Epithelial cell of proximal tubule (primary cell): ENCODE measurements around the gene PRR5L. TPM values are rescaled to one million over a fixed set of nuclear protein-coding genes. Genes with fewer than 3 reads are reported as not detected.

ENCODE experiments used
- DNase-seq: peaks from one replicate; pipeline ENCODE4 v3.0.0-alpha.2; 2011; ENCODE audit warnings: low read depth
- H3K4me3 ChIP-seq: 2 replicates; pipeline ENCODE4 v1.5.1; 2011; ENCODE audit warnings: low read depth, mild to moderate bottlenecking, low read length
- CTCF ChIP-seq: conservative IDR thresholded peaks from 2 replicates; pipeline ENCODE4 v1.5.1; 2012; ENCODE audit warnings: low read depth, mild to moderate bottlenecking, low read length
- total RNA-seq: library from RNA; depleted of rRNA; stranded (reverse); fragments of >200 nt; gene quantifications from 2 replicates; pipeline ENCODE4 v1.2.3, GENCODE V29; 2015

Gene PRR5L
- total RNA-seq, 1 donor from 2014 or later: 5.9 TPM

GRCh38 chr11:36346562-36347383 lies 50.7 kb downstream of the PRR5L start:
- no peak for DNase-seq
- TF ChIP-seq CTCF: no peak
- H3K4me3 ChIP-seq: no peak overlapping the region

- no peak for DNase-seq
- no peak for TF ChIP-seq CTCF
- no peak overlapping the region for H3K4me3 ChIP-seq
Measured at GRCh38 chr11:36347384-36347906, 51.4 kb downstream of the PRR5L start.

GRCh38 chr11:36349351-36350136 lies 53.5 kb downstream of the PRR5L start:
- DNase-seq: no peak
- H3K4me3 ChIP-seq: no peak overlapping the region
- TF ChIP-seq CTCF: no peak

- H3K4me3 ChIP-seq: no peak overlapping the region
- TF ChIP-seq CTCF: no peak
- DNase-seq: no peak
Measured at GRCh38 chr11:36350137-36350513, 54.0 kb downstream of the PRR5L start.

- H3K4me3 ChIP-seq: no peak overlapping the region
- TF ChIP-seq CTCF: no peak
- no peak for DNase-seq
Measured at GRCh38 chr11:36352922-36353321, 56.8 kb downstream of the PRR5L start.

GRCh38 chr11:36354221-36355003 lies 58.3 kb downstream of the PRR5L start:
- no peak for TF ChIP-seq CTCF
- H3K4me3 ChIP-seq: no peak overlapping the region
- no peak for DNase-seq
